Esophagus muscularis mucosa (tissue), 3 donors: Measurements from ENCODE around the gene LYVE1.

Experiments used
- POLR2A ChIP-seq: fragments of 450-650 bp; IDR thresholded peaks from one replicate; pipeline ENCODE4 v1.6.1; 2017; ENCODE audit warnings: antibody characterized with exemption, moderate library complexity, mild to moderate bottlenecking, low read depth
- TF ChIP-seq, protein P1 (sequence below), 3 experiments: fragments of 200-600 bp in 2 of 3; fragments of 450-650 bp in 1 of 3; sonication (generic) in 2 of 3; IDR thresholded peaks; one replicate each; pipeline ENCODE4 v1.5.1; 2017 to 2019; ENCODE audit warnings: antibody characterized with exemption in 3 of 3, mild to moderate bottlenecking in 2 of 3, moderate library complexity in 1 of 3

DNA sequence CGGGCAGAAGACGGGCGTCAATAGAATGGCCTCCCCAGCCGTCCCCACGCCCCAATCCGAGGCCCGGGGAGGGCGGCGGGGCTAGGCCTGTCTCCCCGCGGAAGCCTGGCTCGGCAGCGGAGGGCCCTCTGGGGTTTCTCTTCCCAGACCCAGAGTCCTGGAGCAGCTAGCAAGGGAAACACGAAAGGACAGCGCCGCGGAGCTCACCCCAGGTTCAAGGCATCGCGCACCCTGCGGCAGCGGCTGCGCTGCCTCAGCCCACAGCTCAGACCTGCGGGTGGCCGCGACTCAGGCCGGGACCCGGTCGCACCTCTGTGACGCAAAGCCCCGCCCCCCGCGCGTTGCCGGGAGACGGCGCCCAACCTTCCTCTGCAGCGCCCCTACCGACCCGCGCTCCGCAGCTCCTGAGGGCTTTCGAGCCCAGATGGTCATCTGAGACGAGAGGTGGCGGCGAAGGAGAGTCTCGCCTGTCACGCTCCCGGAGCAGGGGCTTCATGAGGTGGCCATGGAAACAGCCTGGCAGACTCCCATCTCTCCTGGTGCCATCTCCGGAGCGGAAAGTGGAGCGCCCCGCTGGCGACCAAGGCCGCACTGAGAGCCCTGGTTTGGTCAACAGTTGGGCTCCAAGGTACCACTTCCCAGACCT lies 27.4 kb downstream of the LYVE1 start, which contains the start of gene RNF141:
- TF ChIP-seq, protein P1, sequence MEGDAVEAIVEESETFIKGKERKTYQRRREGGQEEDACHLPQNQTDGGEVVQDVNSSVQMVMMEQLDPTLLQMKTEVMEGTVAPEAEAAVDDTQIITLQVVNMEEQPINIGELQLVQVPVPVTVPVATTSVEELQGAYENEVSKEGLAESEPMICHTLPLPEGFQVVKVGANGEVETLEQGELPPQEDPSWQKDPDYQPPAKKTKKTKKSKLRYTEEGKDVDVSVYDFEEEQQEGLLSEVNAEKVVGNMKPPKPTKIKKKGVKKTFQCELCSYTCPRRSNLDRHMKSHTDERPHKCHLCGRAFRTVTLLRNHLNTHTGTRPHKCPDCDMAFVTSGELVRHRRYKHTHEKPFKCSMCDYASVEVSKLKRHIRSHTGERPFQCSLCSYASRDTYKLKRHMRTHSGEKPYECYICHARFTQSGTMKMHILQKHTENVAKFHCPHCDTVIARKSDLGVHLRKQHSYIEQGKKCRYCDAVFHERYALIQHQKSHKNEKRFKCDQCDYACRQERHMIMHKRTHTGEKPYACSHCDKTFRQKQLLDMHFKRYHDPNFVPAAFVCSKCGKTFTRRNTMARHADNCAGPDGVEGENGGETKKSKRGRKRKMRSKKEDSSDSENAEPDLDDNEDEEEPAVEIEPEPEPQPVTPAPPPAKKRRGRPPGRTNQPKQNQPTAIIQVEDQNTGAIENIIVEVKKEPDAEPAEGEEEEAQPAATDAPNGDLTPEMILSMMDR (IDR thresholded peaks at IDR 0.05), result peak; percentile 72 to 91 (median 87)
- peak; percentile 79 for TF ChIP-seq POLR2A
